IPS-11a (cell line): Measurements from ENCODE around the gene ZFPM1.

Source experiments
- H3K4me3 ChIP-seq: one replicate; pipeline ENCODE4 v1.5.1; 2013; ENCODE audit warnings: low read depth, low read length, control low read depth

ZFPM1 gene

DNA sequence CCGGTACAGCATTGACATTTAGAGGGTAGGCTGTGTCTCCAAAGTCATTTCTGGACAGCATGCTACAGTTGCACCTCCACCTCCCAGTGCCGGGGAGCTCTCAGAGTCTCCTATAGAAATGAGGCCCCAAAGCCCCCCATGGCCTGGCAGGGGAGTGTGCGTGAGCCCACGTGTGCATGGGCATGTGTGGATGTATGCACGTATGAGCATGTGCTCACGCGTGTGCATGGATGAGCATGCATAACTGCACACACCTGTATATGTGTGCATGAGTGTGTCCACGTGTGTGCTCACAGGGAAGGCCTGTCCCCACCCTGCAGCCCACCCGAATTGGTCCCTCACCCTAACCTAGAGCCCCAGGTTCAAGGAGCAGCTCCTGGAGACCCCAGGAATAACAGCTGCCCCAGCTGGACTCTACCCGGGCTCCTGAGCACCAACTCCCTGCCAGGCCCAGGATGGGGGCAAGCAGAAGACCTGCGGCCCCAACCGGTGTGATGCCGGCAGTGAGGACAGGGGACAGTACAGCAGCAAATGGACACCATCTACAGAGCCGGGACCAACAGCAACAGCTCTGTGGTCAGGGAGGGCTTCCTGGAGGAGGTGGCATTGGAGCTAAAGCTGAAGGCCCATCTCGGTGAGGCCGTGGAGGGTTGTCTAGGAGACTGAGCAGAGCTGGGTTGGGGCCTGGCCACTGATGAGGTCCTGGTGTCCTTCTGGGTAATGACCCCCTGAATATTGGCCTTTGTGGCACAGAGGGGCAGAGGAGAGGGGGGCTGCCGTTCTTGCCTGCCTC is 35.2 kb upstream of the ZFPM1 start:
- no peak overlapping the region for H3K4me3 ChIP-seq

DNA sequence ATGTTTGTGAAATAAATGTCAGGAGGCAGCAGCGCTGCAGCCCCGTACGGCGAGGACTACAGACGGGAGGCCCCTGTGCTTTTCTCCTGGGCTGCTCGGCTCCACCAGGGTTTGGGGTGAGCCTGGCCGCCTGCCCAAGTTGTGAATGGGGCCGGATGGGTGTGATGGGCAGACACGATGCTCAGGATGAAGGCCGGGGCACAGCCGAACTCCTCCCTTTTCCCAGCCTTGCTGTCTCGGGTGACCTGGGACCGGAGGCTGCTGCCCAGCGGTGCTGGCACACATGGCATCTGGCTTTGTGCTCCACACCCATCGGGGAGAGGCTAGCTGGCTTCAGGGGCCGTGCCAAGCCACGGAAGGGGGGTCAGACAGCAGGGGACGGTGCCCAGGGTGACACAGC is 34.2 kb upstream of the ZFPM1 start:
- no peak overlapping the region for H3K4me3 ChIP-seq

DNA sequence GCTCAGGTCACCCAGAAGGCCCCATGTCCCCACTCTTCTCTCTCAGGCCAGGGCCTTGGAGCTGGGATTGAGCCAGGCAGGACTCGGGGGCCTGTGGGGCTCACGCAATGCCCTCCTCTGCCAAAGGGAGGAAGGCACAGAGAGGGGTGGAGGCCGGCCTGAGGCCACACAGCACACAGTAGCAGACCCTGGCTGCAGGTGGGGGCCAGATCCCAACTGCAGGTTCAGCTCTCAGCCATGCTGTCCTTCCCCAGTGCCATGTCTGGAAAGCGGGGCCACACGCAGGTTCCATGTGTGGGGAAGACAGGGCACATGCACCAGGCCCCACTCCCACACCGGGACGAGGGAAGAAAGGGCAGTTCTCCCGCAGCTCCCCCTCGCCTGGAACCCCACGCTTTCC is 33.3 kb upstream of the ZFPM1 start:
- no peak overlapping the region for H3K4me3 ChIP-seq

DNA sequence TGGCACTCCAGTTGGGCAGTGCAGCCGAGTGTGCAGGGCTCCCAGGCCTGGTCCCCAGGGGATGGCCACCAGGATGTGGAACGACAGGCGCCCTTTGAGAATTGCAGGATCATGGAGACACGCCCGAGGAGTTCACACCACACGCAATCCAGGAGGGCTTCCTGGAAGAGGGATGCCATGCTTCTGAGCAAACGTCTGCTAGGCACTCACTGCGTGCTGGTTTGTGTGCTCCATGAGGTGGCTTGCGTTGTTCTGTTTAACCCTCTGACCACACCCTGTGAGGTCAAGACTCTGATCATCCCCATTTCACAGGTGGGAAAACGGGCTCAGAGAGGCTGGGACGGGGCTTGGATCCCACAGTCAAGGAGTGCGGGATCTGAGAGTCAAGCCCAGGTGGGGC is 32.6 kb upstream of the ZFPM1 start:
- H3K4me3 ChIP-seq: no peak overlapping the region

DNA sequence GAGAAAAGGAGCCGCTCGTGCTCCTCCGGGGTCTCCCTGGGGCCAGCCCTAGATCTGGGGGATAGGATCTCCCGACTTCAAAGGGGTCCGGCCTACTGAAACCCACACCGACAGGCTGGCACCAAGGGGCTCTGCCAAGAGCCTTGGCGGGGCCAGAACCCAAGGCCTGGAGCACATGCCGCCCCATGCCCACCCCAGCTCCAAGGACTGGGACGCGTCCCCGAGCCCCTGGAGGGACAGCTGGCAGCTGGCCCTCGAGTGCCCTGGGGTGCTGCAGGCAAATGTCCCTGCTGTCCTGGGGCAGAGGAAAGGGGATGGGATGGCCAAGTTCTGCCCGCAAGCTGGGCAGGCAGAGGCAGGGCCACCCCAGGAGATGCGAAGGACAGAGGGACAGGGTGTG is 31.8 kb upstream of the ZFPM1 start:
- H3K4me3 ChIP-seq: no peak overlapping the region

DNA sequence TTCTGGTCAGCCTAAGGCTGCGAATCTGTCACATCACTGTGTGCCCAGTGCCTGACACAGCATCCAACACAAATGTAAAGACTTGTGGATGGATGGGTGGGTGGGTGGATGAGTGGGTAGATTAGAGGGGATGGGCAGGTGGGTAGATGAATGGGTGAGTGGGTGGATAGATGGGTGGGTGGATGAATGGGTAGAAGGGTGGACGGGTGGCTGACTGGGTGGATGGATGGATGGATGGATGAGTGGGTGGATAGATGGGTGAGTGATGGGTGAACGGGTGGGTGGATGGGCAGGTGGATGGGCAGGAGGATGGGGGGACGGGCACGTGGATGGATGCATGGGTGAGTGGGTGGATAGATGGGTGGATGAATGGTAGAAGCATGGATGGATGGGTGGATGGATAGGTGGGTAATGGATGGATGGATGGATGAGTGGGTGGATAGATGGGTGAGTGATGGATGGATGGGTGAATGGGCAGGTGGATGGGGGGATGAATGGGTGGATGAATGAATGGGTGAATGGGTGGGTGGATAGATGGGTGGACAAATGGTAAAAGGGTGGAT is 31.1 kb upstream of the ZFPM1 start:
- no peak overlapping the region for H3K4me3 ChIP-seq

DNA sequence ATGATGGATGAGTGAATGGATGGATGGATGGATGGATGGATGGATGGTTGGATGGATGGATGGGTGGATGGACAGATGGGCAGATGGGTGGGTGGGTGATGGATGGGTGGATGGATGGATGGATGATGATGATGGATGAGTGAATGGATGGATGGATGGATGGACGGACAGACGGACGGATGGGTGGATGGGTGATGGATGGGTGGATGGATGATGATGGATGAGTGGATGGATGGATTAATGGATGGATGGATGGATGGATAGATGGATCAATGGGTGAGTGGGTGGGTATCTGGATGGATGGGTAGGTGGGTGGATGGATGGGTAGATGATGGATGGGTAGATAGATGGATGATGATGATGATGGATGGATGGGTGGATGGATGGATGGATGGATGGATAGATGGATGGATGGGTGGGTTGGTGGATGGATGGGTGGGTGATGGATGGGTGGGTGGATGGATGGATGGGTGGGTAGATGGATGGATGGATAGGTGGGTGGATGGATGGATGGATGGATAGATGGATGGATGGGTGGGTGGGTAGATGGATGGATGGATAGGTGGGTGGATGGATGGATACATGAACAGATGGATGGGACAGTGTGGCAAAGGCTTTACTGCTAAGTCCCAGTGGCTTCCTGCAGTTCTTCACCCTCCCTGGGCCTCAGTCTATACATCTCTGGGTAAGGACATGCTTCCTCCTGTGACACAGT is 30.2 kb upstream of the ZFPM1 start:
- H3K4me3 ChIP-seq: no peak overlapping the region

DNA sequence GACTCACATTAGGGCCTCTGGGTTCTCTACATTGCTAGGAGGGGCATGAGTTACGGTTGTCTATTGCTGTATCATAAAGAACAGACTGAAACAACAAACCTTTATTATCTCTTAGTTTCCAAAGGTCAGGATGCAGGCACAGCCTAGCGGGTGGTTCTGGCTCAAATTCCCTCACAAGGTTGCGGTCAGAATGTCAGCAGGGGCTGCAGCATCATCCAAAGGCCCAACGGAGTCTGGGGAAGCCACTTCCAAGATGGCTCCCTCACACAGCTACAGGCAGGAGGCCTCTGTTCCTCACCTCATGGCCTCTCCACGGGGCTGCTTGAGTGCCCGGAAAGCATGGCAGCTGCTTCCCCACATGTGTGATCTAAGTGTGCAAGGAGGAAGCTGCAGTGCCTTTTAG is 29.6 kb upstream of the ZFPM1 start:
- H3K4me3 ChIP-seq: no peak overlapping the region

DNA sequence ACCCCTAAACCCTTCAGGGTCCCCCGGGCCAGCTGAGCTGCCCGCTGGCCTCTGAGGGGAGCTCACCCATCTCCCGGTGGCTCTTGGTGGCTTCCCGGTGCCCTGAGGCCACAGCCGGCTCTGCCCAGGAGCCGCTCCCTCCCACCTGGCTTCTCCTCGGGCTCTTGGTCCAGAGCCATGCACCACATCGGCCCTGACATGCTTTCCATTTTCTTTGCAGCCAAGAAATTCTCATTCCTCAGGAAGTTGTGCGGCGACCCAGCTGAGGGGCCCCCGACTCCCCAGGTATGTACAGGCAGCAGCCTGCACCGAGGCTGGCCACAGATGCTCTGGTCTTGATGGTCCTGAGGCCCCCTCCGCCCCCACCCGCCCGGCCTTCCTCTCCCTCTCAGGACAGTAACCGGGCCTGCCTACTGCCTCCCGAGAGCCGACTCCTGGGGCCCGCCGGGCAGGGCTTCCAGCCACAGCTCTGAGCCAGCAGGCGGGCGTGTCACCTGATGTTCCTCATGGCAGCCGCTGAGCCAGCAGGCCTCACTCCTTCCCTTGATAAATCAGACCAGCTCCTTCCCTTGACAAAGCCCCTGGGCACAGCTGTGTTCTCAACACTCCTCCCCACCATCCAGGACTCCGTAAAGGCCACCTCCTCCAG is 28.4 kb upstream of the ZFPM1 start:
- no peak overlapping the region for H3K4me3 ChIP-seq

DNA sequence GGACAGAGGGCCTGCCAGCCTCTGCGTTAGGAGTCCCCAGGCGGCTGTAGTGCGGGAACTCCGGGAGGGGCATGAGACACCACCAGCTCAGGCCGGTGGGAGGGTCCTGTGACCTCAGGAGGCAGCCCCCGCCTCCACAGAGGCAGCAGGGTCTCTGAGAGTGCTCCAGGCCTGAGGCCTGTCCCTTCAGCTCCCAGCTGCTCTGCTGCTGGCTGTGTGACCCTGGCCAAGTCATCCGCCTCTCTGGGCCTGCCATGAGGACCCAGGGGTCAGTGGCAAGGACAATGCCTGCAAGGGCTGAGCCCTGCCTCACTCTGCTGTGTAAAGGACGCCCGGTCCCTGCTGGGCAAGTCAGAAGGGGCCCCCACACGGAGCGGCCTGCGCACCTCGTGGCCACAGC is 27.1 kb upstream of the ZFPM1 start:
- H3K4me3 ChIP-seq: no peak overlapping the region

DNA sequence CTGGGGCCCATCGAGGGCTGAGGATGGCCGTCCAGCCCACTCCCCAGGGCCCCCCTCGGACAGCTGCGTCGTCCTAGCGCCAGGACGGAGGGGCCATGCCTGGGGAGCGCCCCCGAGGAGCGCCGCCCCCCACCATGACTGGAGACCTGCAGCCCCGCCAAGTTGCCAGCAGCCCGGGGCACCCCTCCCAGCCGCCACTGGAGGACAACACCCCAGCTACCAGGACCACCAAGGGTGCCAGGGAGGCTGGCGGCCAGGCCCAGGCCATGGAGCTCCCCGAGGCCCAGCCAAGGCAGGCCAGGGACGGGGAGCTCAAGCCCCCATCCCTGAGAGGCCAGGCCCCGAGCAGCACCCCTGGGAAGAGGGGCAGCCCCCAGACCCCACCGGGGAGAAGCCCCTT is 25.7 kb upstream of the ZFPM1 start:
- no peak overlapping the region for H3K4me3 ChIP-seq

DNA sequence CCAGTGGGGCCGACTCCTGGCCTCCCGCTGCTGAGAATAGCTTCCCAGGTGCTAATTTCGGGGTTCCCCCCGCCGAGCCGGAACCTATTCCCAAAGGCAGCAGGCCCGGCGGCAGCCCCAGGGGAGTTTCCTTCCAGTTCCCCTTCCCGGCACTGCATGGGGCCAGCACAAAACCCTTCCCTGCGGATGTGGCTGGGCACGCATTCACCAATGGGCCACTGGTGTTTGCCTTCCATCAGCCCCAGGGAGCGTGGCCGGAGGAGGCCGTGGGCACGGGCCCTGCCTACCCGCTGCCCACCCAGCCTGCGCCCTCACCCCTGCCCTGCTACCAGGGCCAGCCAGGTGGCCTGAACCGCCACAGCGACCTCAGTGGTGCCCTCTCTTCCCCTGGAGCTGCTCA is 24.9 kb upstream of the ZFPM1 start:
- no peak overlapping the region for H3K4me3 ChIP-seq

DNA sequence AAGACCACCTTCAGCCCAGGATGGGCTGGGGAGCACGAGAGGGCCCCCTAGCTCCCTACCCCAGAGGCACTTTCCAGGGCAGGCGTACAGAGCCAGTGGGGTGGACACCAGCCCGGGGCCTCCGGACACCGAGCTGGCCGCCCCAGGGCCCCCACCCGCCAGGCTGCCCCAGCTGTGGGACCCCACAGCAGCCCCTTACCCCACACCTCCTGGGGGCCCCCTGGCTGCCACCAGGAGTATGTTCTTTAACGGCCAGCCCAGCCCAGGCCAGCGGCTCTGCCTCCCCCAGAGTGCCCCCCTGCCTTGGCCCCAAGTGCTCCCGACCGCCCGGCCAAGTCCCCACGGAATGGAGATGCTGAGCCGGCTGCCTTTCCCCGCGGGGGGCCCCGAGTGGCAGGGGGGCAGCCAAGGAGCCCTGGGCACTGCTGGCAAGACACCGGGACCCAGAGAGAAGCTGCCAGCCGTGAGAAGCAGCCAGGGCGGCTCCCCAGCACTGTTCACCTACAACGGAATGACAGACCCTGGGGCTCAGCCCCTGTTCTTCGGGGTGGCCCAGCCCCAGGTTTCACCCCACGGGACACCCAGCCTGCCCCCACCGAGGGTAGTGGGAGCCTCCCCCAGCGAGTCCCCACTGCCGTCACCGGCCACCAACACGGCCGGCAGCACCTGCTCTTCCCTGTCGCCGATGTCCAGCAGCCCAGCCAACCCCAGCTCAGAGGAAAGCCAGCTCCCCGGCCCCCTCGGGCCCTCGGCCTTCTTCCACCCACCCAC is 24.3 kb upstream of the ZFPM1 start:
- H3K4me3 ChIP-seq: no peak overlapping the region

DNA sequence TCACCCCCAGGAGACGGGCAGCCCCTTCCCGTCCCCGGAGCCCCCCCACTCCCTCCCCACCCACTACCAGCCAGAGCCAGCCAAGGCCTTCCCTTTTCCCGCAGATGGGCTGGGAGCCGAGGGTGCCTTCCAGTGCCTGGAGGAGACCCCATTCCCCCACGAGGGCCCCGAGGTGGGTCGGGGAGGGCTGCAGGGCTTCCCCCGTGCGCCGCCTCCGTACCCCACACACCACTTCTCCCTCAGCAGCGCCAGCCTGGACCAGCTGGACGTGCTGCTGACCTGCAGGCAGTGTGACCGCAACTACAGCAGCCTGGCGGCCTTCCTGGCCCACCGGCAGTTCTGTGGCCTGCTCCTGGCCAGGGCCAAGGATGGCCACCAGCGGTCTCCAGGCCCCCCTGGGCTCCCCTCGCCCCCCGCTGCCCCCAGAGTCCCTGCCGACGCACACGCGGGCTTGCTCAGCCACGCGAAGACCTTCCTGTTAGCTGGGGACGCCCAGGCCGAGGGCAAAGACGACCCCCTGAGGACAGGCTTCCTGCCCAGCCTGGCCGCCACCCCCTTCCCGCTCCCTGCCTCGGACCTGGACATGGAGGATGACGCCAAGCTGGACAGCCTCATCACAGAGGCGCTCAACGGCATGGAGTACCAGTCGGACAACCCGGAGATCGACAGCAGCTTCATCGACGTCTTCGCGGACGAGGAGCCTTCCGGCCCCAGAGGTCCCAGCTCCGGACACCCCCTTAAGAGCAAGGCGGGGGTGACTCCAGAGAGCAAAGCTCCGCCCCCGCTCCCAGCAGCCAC is 23.5 kb upstream of the ZFPM1 start:
- no peak overlapping the region for H3K4me3 ChIP-seq

DNA sequence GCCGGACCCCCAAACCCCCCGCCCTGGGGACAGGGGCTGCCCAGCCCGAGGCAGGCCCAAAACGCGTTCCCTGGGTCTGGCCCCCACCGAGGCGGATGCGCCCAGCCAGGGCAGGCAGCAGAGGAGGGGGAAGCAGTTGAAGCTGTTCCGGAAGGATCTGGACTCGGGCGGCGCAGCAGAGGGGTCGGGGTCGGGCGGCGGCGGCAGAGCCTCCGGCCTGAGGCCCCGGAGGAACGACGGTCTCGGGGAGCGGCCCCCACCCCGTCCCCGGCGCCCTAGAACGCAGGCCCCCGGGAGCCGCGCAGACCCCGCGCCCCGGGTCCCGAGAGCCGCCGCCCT is 22.9 kb upstream of the ZFPM1 start:
- H3K4me3 ChIP-seq: no peak overlapping the region

DNA sequence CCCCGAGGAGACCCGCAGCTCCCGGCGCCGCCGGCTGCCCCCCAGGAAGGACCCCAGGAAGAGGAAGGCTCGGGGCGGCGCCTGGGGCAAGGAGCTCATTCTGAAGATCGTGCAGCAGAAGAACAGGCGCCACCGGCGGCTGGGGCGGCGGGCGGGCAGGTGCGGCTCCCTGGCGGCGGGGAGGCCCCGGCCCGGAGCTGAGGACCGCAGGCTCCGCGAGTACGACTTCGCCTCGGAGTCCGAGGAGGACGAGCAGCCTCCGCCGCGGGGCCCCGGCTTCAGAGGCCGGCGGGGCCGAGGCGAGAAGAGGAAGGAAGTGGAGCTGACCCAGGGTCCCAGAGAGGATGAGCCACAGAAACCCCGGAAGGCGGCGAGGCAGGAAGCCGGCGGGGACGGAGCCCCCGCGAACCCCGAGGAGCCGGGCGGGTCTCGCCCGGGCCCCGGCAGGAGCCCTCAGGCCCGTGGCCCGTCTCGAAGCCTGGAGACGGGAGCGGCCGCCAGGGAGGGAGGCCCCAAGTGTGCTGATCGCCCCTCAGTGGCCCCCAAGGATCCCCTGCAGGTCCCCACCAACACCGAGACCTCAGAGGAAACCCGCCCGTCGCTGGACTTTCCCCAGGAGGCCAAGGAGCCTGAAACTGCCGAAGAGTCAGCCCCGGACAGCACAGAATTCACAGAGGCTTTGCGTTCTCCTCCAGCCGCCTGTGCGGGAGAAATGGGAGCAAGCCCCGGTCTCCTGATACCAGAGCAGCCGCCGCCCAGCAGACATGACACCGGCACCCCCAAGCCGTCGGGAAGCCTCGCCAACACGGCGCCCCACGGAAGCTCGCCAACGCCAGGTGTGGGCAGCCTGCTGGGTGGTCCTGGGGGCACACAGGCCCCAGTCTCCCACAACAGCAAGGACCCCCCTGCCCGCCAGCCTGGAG is 22.3 kb upstream of the ZFPM1 start:
- no peak overlapping the region for H3K4me3 ChIP-seq

DNA sequence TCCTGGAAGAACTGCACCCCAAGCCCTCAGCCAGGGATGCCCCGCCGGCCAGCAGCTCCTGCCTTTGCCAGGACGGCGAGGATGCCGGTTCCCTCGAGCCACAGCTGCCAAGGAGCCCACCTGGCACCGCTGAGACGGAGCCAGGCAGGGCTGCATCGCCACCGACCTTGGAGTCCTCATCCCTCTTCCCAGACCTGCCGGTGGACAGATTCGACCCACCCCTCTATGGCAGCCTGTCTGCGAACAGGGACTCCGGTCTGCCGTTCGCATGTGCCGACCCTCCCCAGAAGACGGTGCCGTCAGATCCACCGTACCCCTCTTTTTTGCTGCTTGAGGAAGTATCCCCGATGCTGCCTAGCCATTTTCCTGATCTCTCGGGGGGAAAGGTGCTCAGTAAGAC is 21.4 kb upstream of the ZFPM1 start:
- no peak overlapping the region for H3K4me3 ChIP-seq

DNA sequence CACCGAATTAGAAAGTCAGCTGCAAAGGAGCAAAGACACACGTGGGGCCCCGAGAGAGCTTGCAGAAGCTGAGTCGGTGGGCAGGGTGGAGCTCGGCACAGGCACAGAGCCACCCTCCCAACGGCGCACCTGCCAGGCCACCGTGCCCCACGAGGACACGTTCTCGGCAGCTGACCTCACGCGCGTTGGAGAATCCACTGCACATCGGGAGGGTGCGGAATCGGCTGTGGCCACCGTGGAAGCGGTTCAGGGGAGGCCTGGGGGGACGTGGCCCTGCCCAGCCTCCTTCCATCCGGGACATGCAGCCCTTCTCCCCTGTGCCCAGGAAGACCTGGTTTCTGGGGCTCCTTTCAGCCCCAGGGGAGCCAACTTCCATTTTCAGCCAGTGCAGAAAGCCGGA is 20.9 kb upstream of the ZFPM1 start:
- H3K4me3 ChIP-seq: no peak overlapping the region

DNA sequence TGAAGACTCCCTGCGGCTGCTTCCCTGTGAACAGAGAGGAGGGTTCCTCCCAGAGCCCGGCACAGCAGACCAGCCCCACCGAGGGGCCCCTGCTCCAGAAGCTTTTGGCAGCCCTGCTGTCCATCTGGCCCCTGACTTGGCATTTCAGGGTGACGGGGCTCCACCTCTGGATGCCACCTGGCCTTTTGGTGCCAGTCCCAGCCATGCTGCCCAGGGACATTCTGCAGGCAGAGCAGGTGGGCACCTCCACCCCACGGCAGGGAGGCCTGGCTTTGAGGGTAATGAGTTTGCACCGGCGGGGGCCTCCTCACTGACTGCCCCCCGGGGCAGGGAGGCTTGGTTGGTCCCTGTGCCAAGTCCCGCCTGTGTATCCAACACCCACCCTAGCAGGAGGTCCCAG is 20.3 kb upstream of the ZFPM1 start:
- H3K4me3 ChIP-seq: no peak overlapping the region
